IgD-negative memory B cell (primary cell): ENCODE data around the gene PCBP4. TPM values are rescaled to one million over a fixed set of nuclear protein-coding genes. Genes with fewer than 3 reads are reported as not detected.

Experiments used
- H3K27ac Mint-ChIP-seq, 3 donors: one replicate each; pipeline ENCODE4 v1.8.0; 2020 to 2022; ENCODE audit warnings: mild to moderate bottlenecking in 3 of 3, mixed read lengths in 3 of 3, moderate library complexity in 1 of 3
- H3K27me3 Mint-ChIP-seq: one replicate; pipeline ENCODE4 v1.8.0; 2021; ENCODE audit warnings: mixed read lengths
- H3K36me3 Mint-ChIP-seq: one replicate; pipeline ENCODE4 v1.8.0; 2020; ENCODE audit warnings: mild to moderate bottlenecking, mixed read lengths
- H3K4me1 Mint-ChIP-seq, 3 donors: one replicate each; pipeline ENCODE4 v1.8.0; 2020 to 2022; ENCODE audit warnings: mixed read lengths in 3 of 3, mild to moderate bottlenecking in 1 of 3
- H3K4me3 Mint-ChIP-seq, 4 donors: one replicate each; pipeline ENCODE4 v1.8.0; 2020 to 2022; ENCODE audit warnings: mild to moderate bottlenecking in 4 of 4, mixed read lengths in 4 of 4, moderate library complexity in 3 of 4
- H3K9me3 Mint-ChIP-seq, 3 donors: one replicate each; pipeline ENCODE4 v1.8.0; 2020 to 2021; ENCODE audit warnings: mixed read lengths in 3 of 3, mild to moderate bottlenecking in 1 of 3
- polyA plus RNA-seq: library from polyadenylated mRNA; unstranded; fragments of 300-500 nt; fragmentation: Illumina TruSeq; gene quantifications from one replicate; pipeline ENCODE4 v1.2.3, GENCODE V29; 2021

PCBP4 gene
- polyA plus RNA-seq, 1 donor from 2014 or later: 13.9 TPM

DNA sequence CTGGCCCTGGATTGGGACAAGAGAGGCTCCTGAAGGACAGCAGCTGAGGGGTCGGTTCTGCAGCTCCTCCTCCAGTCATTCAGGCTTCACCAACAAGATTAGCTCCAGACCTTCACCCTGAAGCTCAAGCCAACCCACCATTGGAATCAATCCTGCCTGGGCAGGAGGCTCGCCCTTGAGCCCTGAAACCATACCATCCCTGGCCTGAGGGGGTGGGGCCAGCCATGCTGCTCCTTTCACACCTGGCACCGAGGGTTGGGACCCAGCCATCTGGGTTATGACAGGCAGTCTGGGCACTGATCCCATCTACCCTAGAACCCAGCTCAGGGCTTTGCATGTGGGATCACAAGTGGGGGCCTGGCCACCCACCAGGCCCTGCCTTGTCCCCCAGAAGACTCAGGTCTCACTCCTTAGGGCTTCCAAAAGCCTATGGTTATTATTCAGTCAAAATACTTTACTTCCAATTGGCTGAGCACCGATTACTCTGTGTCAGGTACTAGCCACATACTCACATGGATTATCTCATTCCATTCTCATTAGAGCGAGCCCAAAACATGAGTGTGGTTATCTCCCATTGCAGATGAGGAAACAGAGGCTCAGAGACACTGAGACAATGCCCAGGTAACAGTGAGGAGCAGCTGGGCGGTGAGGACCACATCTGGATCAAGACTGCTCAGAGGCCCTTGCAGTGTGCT lies 3.5 kb upstream of the PCBP4 start:
- Mint-ChIP-seq H3K27me3 (no peaks in the 10 kb centered on the region), H3K36me3 (no peaks in the 10 kb centered on the region), H3K27ac (peak overlapping the region in 1 of 3 donors; percentile 79), H3K4me3 (peak overlapping the region in 2 of 4 donors; percentile 29 to 67), H3K9me3 (no peaks in the 10 kb centered on the region), H3K4me1 (peaks cover 15 to 27% (median 22%) of the 10 kb centered on the region in 3 donors)

DNA sequence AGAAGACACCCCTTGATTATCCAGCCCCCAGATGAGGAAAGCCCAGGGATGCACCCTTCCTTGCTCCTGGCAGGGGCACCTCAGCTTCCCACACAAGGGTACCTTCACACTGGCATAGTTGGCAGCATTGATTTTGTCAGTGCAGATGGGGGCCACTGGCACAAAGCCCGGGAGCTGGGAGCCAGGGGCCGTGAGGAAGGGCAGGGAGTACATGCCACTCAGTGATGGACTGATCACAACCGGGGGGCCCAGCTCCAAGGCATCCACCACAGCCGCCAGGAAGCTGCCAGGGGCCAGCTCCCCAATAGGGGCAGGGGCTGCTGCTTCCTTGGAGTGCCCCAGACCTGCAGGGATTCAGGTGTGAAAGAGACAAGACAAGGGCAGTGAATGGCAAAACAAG lies 2.6 kb upstream of the PCBP4 start:
- H3K27ac Mint-ChIP-seq: no peak overlapping the region
- H3K36me3 Mint-ChIP-seq: no peaks in the 10 kb centered on the region
- peak overlapping the region in 1 of 4 donors; percentile 67 for H3K4me3 Mint-ChIP-seq
- peaks cover 9 to 20% (median 16%) of the 10 kb centered on the region in 3 donors for H3K4me1 Mint-ChIP-seq
- H3K9me3 Mint-ChIP-seq: no peaks in the 10 kb centered on the region
- no peaks in the 10 kb centered on the region for H3K27me3 Mint-ChIP-seq

DNA sequence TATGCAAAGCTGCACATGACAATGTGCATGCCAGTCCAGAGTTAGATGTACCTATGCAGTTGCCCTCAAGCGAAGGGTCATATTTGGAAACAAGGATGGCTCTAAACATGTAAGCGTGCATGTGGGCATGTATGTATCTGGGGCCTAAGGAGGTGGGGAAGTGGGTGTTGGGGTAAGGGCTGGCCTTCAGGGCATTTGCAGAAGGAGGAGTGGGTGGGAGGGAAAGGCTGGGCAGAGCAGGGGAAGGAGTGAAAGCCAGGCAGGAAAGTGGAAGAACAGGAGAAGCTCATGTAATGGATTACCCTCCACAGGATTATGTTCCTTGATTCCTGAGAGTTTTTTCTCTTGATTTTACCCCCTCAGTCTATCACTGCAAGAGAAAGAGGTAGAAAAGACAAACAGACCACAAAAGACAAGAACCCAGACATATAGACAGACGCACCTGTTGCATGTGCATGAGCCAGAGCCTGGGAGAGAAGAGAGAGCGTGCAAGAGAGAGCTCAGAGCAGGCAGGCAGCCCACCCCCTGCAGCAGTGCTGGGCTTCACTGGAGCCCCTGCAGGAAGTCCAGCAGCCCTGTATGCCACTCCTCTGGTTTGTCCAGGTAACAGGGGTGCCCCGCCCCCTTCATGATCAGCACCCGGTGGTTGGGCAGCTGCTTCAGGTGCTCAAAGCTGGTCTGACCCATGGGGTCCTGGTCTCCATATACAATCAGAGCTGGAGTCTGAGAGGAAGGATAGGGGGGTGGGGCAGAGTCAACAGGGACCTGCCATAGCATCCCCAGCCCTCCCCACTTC lies 1.8 kb upstream of the PCBP4 start:
- H3K27me3 Mint-ChIP-seq: no peaks in the 10 kb centered on the region
- H3K9me3 Mint-ChIP-seq: no peaks in the 10 kb centered on the region
- no peaks in the 10 kb centered on the region for H3K36me3 Mint-ChIP-seq
- peaks cover 6 to 17% (median 14%) of the 10 kb centered on the region in 3 donors for H3K4me1 Mint-ChIP-seq
- peak overlapping the region in 2 of 3 donors; percentile 4 to 10 for H3K27ac Mint-ChIP-seq
- H3K4me3 Mint-ChIP-seq: peak overlapping the region; percentile 41 to 83 (median 68)

DNA sequence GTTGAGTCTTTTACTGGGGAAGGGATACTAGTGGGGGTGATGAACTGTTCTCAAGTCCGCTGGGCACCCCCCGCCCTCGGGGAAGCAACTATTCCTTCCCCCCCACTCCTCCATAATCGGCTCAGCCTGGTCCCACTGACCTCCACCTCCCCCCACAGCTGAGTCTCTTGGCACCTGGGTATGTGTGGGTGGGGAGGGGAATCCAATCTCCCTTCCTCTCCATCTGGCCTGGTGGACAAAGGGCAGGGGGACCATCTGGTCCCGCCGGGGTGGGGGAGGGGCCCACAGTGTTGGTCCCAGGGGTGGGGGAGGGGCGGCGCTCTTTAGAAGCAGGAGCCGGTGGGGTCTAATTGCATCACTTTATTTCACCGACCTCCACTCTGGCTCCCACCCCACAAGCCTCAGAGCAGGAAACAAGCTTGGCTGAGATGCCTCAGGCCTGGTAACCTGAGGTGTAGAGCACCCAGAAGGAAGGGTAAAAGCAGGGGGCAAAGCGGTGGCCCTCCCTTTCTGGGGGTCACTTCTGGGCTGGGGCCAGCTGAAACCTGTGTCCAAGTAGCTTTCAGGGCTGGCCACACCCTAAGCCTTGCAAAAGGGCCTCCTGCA lies 1.0 kb upstream of the PCBP4 start:
- Mint-ChIP-seq H3K36me3 (no peaks in the 10 kb centered on the region), H3K4me1 (peaks cover 5 to 12% (median 11%) of the 10 kb centered on the region in 3 donors), H3K27me3 (no peaks in the 10 kb centered on the region), H3K27ac (peak overlapping the region in 1 of 3 donors; percentile 21), H3K9me3 (no peaks in the 10 kb centered on the region), H3K4me3 (peak overlapping the region; percentile 67 to 95 (median 90))

GRCh38 chr3:51966922-51967383 lies 301 bp downstream of the PCBP4 start:
- Mint-ChIP-seq H3K4me3 (peak overlapping the region; percentile 37 to 91 (median 76)), H3K36me3 (no peaks in the 10 kb centered on the region), H3K4me1 (peaks cover 5 to 11% (median 10%) of the 10 kb centered on the region in 3 donors), H3K27ac (peak overlapping the region in 1 of 3 donors; percentile 62), H3K9me3 (no peaks in the 10 kb centered on the region), H3K27me3 (no peaks in the 10 kb centered on the region)

GRCh38 chr3:51966486-51966885 lies 768 bp downstream of the PCBP4 start:
- Mint-ChIP-seq H3K4me3 (peak overlapping the region; percentile 37 to 91 (median 76)), H3K9me3 (no peaks in the 10 kb centered on the region), H3K4me1 (peaks cover 5 to 11% (median 10%) of the 10 kb centered on the region in 3 donors), H3K27me3 (no peaks in the 10 kb centered on the region), H3K27ac (peak overlapping the region in 1 of 3 donors; percentile 62), H3K36me3 (peaks cover 1% of the 10 kb centered on the region)

DNA sequence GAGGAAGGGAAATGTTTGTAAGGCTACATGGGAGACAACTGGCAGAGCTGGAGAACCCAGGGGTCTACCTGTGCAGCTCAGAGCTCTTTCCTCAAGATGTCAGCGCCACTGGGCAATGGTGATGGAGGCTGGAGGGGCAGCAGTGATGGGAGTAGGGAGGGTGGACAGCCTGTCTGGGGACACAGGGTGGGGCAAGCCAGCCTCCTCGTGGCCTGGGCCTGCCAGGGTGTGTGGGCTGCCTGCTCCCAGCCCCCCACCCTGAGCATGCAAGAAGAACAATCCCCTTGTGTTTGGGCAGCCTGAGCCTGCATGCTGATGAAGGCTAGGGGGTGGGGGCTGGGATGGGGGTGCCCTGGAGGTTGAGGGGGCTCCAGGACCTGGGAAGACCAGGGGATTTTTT lies 1.2 kb downstream of the PCBP4 start:
- Mint-ChIP-seq H3K36me3 (peaks cover 1% of the 10 kb centered on the region), H3K27me3 (no peaks in the 10 kb centered on the region)

DNA sequence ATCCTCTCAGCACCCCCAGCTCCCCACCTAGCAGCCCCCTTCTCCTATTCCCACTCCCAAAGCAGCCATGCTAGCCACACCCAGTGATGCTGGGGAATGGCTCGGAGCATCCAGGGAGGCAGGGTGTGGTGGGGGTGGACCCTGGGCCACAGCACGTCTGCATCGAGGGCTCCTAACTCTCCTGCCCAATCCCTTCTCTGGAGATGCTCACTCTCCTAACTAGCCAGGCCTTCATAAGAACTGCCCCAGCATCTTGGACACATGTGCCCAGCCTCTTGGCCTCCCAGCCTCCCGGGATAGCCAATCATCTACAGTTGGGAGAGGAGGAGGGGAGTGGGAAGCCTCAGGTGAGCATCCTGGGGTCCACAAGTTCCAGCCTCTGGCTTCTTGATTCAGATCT lies 2.7 kb downstream of the PCBP4 start:
- Mint-ChIP-seq H3K4me3 (no peak overlapping the region), H3K36me3 (peaks cover 1% of the 10 kb centered on the region), H3K9me3 (no peaks in the 10 kb centered on the region), H3K4me1 (peaks cover 5 to 6% (median 5%) of the 10 kb centered on the region in 3 donors), H3K27ac (no peak overlapping the region), H3K27me3 (peaks cover 1% of the 10 kb centered on the region)

More for the DNA sequence above, 1.2 kb downstream of the PCBP4 start:
- Mint-ChIP-seq H3K9me3 (no peaks in the 10 kb centered on the region), H3K4me3 (peak overlapping the region; percentile 47 to 85 (median 72)), H3K27ac (no peak overlapping the region), H3K4me1 (peaks cover 5 to 11% (median 8%) of the 10 kb centered on the region in 3 donors)

- Mint-ChIP-seq H3K36me3 (peaks cover 1% of the 10 kb centered on the region), H3K9me3 (no peaks in the 10 kb centered on the region), H3K4me1 (peaks cover 1 to 5% (median 5%) of the 10 kb centered on the region in 3 donors), H3K27me3 (peaks cover 1% of the 10 kb centered on the region), H3K27ac (no peak overlapping the region), H3K4me3 (no peak overlapping the region)
Measured at GRCh38 chr3:51963951-51964451, 3.3 kb downstream of the PCBP4 start.

DNA sequence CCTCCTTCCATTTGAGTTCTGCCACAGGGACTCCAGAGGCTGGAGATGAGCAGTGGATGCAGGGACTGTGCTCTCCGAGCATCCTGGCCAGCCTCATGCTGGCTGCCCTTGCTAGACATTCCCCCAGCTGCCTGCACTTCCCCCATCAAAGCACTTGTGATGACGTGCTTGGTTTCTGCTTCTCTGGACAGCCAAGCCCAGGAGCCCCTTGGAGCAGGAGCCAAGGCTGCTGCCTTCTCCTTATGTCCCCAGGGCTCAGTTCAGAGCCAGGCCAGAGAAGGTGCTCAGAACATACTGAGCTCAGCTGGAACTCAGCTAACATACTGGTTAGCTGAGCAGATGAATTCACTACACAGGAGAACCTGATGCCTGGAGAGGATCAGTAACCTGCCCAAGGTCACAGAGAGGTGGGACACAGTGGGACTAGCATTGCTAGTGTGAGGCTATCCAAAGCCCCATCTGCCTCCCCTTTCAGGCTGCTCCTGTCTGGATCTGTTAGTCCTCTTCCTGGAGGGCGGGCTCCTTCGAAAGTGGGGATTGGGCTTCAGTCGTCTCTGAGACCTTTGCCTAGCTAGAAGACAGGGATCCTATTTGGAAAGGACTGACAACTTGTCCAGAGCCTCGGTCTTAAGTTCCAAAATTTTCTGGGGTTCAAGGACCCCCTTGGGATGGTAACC lies 4.3 kb downstream of the PCBP4 start:
- Mint-ChIP-seq H3K4me3 (peak overlapping the region in 1 of 4 donors; percentile 57), H3K27me3 (peaks cover 1% of the 10 kb centered on the region), H3K9me3 (no peaks in the 10 kb centered on the region), H3K4me1 (peaks cover 0 to 1% (median 0%) of the 10 kb centered on the region in 3 donors), H3K36me3 (peaks cover 1% of the 10 kb centered on the region), H3K27ac (no peak overlapping the region)

DNA sequence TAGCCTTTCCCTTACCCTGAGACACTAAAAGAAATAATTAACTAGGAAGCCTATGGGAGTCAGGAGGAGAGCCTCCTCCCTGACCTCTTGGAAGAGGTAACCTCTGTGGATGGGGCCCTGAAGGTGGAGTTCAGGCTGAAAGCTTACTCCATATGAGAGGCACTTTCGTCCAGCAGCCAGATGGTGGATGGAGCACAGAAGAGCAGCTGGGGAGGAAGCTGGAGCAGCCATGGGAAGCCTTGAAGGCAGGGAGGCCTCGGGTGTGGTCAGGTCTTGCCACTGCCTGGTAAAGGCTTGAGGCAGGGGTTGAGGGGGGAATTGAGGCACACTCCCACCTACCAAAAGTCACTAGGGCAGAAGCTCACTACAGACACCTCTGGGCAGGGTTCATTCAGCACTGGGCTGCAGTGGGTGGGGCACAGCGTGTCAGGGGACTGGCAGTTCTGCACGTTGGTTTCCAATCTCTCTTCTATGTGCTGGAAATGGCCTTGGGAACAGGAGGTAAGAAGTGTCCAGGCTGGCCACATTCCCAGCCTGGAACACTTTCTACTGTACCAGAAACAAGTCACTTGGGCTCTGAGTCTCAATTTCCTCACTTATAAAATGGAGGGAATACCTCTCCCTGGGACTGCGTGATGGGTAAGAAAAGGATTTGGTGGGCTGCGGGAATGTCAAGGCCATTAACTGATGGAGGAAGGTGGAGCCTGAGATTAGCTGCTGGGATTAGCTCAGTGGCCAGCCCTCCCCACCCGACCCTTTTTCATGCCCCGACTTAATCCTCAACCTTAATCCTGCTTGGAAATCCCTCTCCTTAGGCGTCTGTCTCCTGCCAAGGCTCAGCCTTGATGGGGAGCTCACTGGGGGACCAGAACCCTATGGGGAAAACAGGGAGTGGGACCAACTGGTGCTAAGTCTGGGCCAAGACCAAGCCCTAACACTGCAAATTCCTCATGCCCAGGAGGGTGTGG lies 5.4 kb downstream of the PCBP4 start:
- Mint-ChIP-seq H3K27me3 (peaks cover 1% of the 10 kb centered on the region), H3K4me1 (peaks cover 0 to 1% (median 0%) of the 10 kb centered on the region in 3 donors), H3K27ac (peak overlapping the region in 1 of 3 donors; percentile 67), H3K4me3 (peak overlapping the region in 1 of 4 donors; percentile 61), H3K9me3 (no peaks in the 10 kb centered on the region), H3K36me3 (peaks cover 1% of the 10 kb centered on the region)

- Mint-ChIP-seq H3K27me3 (peaks cover 3% of the 10 kb centered on the region), H3K27ac (peak overlapping the region in 1 of 3 donors; percentile 92), H3K36me3 (peaks cover 1% of the 10 kb centered on the region), H3K4me1 (peaks cover 0 to 2% (median 1%) of the 10 kb centered on the region in 3 donors), H3K4me3 (peak overlapping the region in 1 of 4 donors; percentile 61), H3K9me3 (no peaks in the 10 kb centered on the region)
Measured at GRCh38 chr3:51961011-51961410, 6.2 kb downstream of the PCBP4 start.

- Mint-ChIP-seq H3K27ac (peak overlapping the region in 1 of 3 donors; percentile 92), H3K9me3 (no peaks in the 10 kb centered on the region), H3K36me3 (peaks cover 1% of the 10 kb centered on the region), H3K4me3 (no peak overlapping the region), H3K27me3 (peaks cover 3% of the 10 kb centered on the region), H3K4me1 (peaks cover 0 to 2% (median 1%) of the 10 kb centered on the region in 3 donors)
Measured at GRCh38 chr3:51960386-51960785, 6.9 kb downstream of the PCBP4 start.
